Measurements from ENCODE around the gene MAP1LC3B.

The MAP1LC3B gene

DNA sequence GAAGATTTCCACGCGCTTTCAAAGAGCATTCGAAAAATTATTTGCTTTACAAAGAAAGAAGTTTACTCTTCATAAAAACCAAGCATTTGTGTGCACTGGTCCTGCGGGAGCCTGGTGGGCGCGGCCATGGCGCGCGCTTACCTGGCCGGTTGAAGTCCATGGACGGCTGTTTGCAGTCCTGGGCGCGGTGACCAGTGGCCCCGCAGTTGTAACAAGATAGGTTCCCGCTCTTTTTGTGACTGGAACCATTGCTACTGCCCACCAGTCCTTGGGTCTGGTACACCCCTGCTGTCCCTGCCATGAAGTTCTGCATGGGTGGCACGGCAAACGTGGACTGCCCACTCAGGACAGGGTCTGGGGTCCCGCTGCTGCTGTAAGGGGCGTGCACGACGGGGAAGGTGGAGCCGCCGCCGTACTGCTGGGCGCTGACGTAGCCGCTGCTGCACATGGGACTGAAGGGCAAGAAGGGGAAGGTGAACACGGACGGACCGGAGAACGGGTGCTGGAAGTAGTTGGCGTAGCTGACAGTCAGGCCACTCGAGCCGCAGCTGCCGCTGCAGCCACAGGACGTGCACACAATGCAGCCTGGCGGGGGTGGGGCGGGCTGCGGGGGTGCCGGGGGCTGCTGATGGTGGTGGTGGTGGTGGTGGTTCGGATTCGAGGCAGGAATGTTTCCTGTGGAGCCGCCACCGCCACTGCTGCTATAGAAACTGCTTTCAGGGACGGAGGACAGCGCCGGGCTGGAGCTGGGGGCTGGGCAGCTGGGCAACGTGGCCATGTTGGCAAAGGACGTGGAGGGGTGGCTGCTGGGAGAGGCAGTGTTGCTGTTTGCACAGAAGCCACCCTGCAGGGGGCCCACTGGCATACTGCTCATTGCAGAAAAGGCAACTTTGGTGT, 19.5 kb downstream of the MAP1LC3B start:
- Histone ChIP-seq H3F3A (ENCODE audit: insufficient read depth) (no peaks in the 10 kb centered on the region), H3K4me2 (ENCODE audit: low read depth, low read length, poor library complexity, severe bottlenecking) (no peak overlapping the region), H3K36me3 (ENCODE audit: low read length) (no peaks in the 10 kb centered on the region), H3K9me2 (replicated peaks; ENCODE audit: insufficient read depth, low read length) (no peaks in the 10 kb centered on the region), H2AFZ (ENCODE audit: low read depth, low read length, severe bottlenecking) (no peak overlapping the region), H3K27me3 (ENCODE audit: low read length) (no peaks in the 10 kb centered on the region), H3K79me2 (ENCODE audit: insufficient read depth, low read length) (no peaks in the 10 kb centered on the region), H4K20me1 (ENCODE audit: low read depth, low read length) (no peaks in the 10 kb centered on the region), H3K9me3 (ENCODE audit: insufficient read depth, low read length) (no peaks in the 10 kb centered on the region), H3K27ac (ENCODE audit: low read depth, low read length) (no peak overlapping the region), H3K9ac (ENCODE audit: low read length) (no peak overlapping the region), H3K4me3 (ENCODE audit: insufficient read depth, low read length, poor library complexity, severe bottlenecking) (no peak overlapping the region)
- no peak for TF ChIP-seq EZH2phosphoT487 (conservative IDR thresholded peaks at IDR 0.05; ENCODE audit: low read length)
- TF ChIP-seq, protein P1, sequence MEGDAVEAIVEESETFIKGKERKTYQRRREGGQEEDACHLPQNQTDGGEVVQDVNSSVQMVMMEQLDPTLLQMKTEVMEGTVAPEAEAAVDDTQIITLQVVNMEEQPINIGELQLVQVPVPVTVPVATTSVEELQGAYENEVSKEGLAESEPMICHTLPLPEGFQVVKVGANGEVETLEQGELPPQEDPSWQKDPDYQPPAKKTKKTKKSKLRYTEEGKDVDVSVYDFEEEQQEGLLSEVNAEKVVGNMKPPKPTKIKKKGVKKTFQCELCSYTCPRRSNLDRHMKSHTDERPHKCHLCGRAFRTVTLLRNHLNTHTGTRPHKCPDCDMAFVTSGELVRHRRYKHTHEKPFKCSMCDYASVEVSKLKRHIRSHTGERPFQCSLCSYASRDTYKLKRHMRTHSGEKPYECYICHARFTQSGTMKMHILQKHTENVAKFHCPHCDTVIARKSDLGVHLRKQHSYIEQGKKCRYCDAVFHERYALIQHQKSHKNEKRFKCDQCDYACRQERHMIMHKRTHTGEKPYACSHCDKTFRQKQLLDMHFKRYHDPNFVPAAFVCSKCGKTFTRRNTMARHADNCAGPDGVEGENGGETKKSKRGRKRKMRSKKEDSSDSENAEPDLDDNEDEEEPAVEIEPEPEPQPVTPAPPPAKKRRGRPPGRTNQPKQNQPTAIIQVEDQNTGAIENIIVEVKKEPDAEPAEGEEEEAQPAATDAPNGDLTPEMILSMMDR (IDR thresholded peaks at IDR 0.05; ENCODE audit: insufficient read depth, low read length, poor library complexity, severe bottlenecking) = no peak

DNA sequence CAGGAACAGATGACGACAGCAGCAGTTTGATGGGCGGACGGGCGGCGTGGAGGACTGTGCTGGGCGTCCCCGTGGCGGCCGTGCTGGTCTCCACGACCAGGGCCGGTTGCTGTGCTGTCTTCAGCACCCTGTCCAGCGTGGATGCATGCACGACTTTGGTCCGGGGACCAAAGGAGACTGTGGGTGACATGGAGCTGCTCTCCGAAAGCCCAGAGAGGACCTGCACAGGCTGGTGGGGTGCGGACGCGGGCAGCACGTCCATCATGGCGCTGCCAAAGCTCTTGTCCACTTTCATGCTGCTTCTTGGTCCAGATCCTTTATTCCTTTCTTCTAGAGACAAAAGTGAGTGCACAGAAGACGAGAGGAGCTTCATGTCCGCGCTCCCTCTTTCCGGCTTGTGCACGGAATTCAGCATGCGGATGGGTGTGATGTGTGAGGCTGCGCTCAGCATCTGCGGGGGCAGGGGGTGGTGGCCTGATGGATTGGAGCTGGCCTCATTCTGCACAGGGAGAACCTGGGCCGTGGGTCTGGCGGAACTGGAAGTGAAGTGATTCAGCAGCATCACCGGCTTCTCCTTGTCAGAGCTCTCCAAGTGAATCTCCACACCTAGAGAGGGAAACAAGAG, 20.3 kb downstream of the MAP1LC3B start:
- Histone ChIP-seq H3K9me3 (ENCODE audit: insufficient read depth, low read length) (no peaks in the 10 kb centered on the region), H3F3A (ENCODE audit: insufficient read depth) (no peaks in the 10 kb centered on the region), H3K9ac (ENCODE audit: low read length) (no peak overlapping the region), H3K79me2 (ENCODE audit: insufficient read depth, low read length) (no peaks in the 10 kb centered on the region), H3K36me3 (ENCODE audit: low read length) (no peaks in the 10 kb centered on the region), H3K27me3 (ENCODE audit: low read length) (no peaks in the 10 kb centered on the region), H2AFZ (ENCODE audit: low read depth, low read length, severe bottlenecking) (no peak overlapping the region), H4K20me1 (ENCODE audit: low read depth, low read length) (no peaks in the 10 kb centered on the region), H3K4me2 (ENCODE audit: low read depth, low read length, poor library complexity, severe bottlenecking) (no peak overlapping the region), H3K27ac (ENCODE audit: low read depth, low read length) (no peak overlapping the region), H3K9me2 (replicated peaks; ENCODE audit: insufficient read depth, low read length) (no peaks in the 10 kb centered on the region), H3K4me3 (ENCODE audit: insufficient read depth, low read length, poor library complexity, severe bottlenecking) (no peak overlapping the region)
- TF ChIP-seq EZH2phosphoT487 (conservative IDR thresholded peaks at IDR 0.05; ENCODE audit: low read length) = no peak

DNA sequence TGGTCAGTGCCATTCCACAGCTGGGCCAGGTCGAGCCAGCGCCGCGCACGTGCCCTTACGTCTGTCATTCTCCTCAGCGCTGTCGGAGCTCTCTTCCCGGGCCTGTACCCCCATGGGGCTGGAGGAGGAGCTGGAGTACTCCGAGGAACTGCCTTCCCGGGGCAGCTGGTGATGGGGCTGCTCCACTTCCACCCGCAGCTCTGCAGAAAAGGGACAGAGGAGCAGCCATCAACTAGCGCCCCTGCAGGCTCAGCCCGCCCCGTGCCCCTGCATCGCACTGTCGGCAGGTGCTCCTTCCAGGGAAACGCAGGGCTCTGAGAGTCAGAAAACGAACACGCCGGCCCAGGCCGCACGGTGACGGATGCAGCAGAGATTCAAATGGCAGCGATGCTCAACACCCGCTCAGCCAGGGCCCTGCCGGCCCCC, 20.9 kb downstream of the MAP1LC3B start:
- TF ChIP-seq, protein P1 (IDR thresholded peaks at IDR 0.05; ENCODE audit: insufficient read depth, low read length, poor library complexity, severe bottlenecking) = no peak
- TF ChIP-seq EZH2phosphoT487 (conservative IDR thresholded peaks at IDR 0.05; ENCODE audit: low read length) = no peak
- Histone ChIP-seq H3K9me2 (replicated peaks; ENCODE audit: insufficient read depth, low read length) (no peaks in the 10 kb centered on the region), H2AFZ (ENCODE audit: low read depth, low read length, severe bottlenecking) (no peak overlapping the region), H3K79me2 (ENCODE audit: insufficient read depth, low read length) (no peaks in the 10 kb centered on the region), H3K27ac (ENCODE audit: low read depth, low read length) (no peak overlapping the region), H3K9ac (ENCODE audit: low read length) (no peak overlapping the region), H4K20me1 (ENCODE audit: low read depth, low read length) (no peaks in the 10 kb centered on the region), H3K27me3 (ENCODE audit: low read length) (no peaks in the 10 kb centered on the region), H3K4me3 (ENCODE audit: insufficient read depth, low read length, poor library complexity, severe bottlenecking) (no peak overlapping the region), H3K4me2 (ENCODE audit: low read depth, low read length, poor library complexity, severe bottlenecking) (no peak overlapping the region), H3K36me3 (ENCODE audit: low read length) (no peaks in the 10 kb centered on the region), H3F3A (ENCODE audit: insufficient read depth) (no peaks in the 10 kb centered on the region), H3K9me3 (ENCODE audit: insufficient read depth, low read length) (no peaks in the 10 kb centered on the region)

DNA sequence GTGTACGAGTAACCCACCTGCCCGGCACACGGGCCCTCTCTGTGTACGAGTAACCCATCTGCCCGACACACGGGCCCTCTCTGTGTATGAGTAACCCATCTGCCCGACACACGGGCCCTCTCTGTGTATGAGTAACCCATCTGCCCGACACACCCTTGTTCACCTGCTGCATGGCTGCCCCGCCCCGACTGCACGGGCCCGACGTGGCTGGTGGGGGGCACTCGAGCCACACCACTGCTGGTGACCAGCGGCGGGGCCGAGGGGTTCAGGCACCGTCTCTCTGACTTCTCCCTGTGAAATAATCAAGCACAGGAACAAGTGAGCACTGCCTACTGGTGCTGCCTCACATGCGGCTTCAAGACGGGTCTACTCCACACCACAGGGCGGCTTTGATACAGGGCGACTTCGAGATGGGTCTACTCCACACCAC, 22.1 kb downstream of the MAP1LC3B start:
- no peaks in the 10 kb centered on the region for H4K20me1 ChIP-seq (ENCODE audit: low read depth, low read length)
- H3K4me2 ChIP-seq (ENCODE audit: low read depth, low read length, poor library complexity, severe bottlenecking) = no peak overlapping the region
- no peaks in the 10 kb centered on the region for H3K27me3 ChIP-seq (ENCODE audit: low read length)
- no peaks in the 10 kb centered on the region for H3K9me3 ChIP-seq (ENCODE audit: insufficient read depth, low read length)
- H3K36me3 ChIP-seq (ENCODE audit: low read length) = no peaks in the 10 kb centered on the region
- H2AFZ ChIP-seq (ENCODE audit: low read depth, low read length, severe bottlenecking) = no peak overlapping the region
- H3K9me2 ChIP-seq (replicated peaks; ENCODE audit: insufficient read depth, low read length) = no peaks in the 10 kb centered on the region
- no peaks in the 10 kb centered on the region for H3F3A ChIP-seq (ENCODE audit: insufficient read depth)
- H3K4me3 ChIP-seq (ENCODE audit: insufficient read depth, low read length, poor library complexity, severe bottlenecking) = no peak overlapping the region
- TF ChIP-seq, protein P1 (IDR thresholded peaks at IDR 0.05; ENCODE audit: insufficient read depth, low read length, poor library complexity, severe bottlenecking) = no peak
- no peak for TF ChIP-seq EZH2phosphoT487 (conservative IDR thresholded peaks at IDR 0.05; ENCODE audit: low read length)
- no peaks in the 10 kb centered on the region for H3K79me2 ChIP-seq (ENCODE audit: insufficient read depth, low read length)
- no peak overlapping the region for H3K27ac ChIP-seq (ENCODE audit: low read depth, low read length)
- no peak overlapping the region for H3K9ac ChIP-seq (ENCODE audit: low read length)
